Right cardiac atrium (tissue), 5 donors: ENCODE data around the gene STIM2. TPM values are rescaled to one million over a fixed set of nuclear protein-coding genes. Genes with fewer than 3 reads are reported as not detected.

Experiments used
- ATAC-seq, 2 donors: fragments of 200-7000 bp; cut with Tn5 transposase; one replicate each; pipeline versions ENCODE4 v1.8.0 to v1.9.1; 2020; ENCODE audit warnings: moderate library complexity in 2 of 2, mild to moderate bottlenecking in 1 of 2
- DNase-seq, 3 donors: peaks; one replicate each; pipeline ENCODE4 v3.0.0-alpha.2; 2020
- H3K27ac ChIP-seq: one replicate; pipeline ENCODE4 v1.5.1; 2013; ENCODE audit warnings: mild to moderate bottlenecking, low read length, control low read depth, moderate library complexity
- H3K27me3 ChIP-seq: one replicate; pipeline ENCODE4 v1.6.1; 2013; ENCODE audit not compliant: control insufficient read depth, insufficient read depth
- H3K4me1 ChIP-seq: one replicate; pipeline ENCODE4 v1.6.1; 2013; ENCODE audit warnings: low read length; ENCODE audit not compliant: control insufficient read depth, insufficient read depth
- H3K4me3 ChIP-seq: one replicate; pipeline ENCODE4 v1.5.1; 2013; ENCODE audit warnings: low read length, control low read depth
- H3K9me3 ChIP-seq: one replicate; pipeline ENCODE4 v1.6.1; 2013; ENCODE audit warnings: low read length; ENCODE audit not compliant: control insufficient read depth
- WGBS: extraction: QIAGEN DNeasy Blood & Tissue Kit; methylation state at CpG from one replicate; pipeline ENCODE4 v1.1.7; 2013; 5-methylcytosine and 5-hydroxymethylcytosine counted together
- intact Hi-C, 4 donors: fragments of 100-400 bp; cut with DNase I; formaldehyde crosslinking; loops; one replicate each; pipeline versions ENCODE4 v1.11.0 to v1.14.0; 2022 to 2023
- polyA plus RNA-seq: library from polyadenylated mRNA; stranded (reverse); fragments of 200-250 nt; gene quantifications from one replicate; pipeline ENCODE4 v1.2.3, GENCODE V29; 2013
- total RNA-seq, 4 donors: library from RNA; stranded (reverse); fragmentation: NEBNext Ultra II Directional; extraction: Animal tissue kit (Norgen Biotek cat#: 25700); gene quantifications; one replicate each; pipeline ENCODE4 v1.2.1, GENCODE V29; 2021
- donor health status: healthy with polysubstance abuse.
- donor health status: DM: no; HTN: yes; CAD: no.
- donor health status: DM: no; HTN: no; CAD: no.
- donor health status: DM: no; HTN: yes; CAD: no; lungs with severe emphysema.
- donor health status: DM: yes; HTN: yes; CAD: no.

Gene STIM2
- total and polyA plus RNA-seq, 5 donors: 6.0 to 20.8 (median 15.6) TPM

DNA sequence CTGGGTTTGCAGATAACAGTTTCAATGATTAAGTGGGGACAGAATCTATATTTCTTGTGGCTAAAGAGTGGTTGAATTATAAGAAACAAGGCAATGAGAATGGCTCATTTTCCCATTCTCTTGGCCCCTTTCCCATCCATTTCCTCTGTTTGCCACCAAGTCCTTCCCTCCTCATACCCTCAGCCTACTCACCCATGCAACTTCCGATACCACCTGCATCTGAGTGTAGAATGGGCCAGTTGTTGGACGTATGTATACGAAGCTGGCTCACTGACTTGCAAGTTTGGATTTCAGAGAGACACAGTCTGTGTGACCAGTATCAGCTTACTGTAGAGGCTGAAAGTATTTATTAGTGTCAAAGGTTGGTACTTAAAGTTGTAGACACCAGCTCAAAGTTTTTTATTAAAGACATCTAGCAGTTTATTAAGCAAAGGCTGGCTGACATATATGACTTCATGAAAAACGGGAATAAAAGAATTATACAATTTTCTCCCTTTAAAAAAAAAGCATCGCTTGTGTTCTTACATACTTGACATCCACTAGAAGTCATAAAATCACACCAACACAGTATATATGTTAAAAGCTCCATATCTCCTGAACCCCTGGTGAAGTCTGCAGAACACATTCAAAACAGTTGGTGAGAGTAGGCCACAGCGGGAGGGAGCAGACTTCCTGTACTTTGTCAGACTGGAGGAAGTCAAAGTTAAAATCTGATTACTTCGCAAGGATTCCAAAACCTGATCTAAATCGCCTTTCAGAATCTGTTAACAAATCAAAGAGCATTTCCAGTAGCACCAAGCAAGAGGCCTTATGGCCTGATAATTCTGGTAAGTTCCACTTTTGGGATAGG is 22.4 kb upstream of the STIM2 start:
- Histone ChIP-seq H3K4me1 (peaks cover 9% of the 10 kb centered on the region), H3K27me3 (no peaks in the 10 kb centered on the region), H3K27ac (no peak overlapping the region), H3K9me3 (no peaks in the 10 kb centered on the region), H3K4me3 (no peak overlapping the region)
- intact Hi-C loops: no loop called here
- DNase-seq: no peak
- 73% methylated on average over 8 of the region's 8 CpGs for WGBS
- ATAC-seq: no peak

DNA sequence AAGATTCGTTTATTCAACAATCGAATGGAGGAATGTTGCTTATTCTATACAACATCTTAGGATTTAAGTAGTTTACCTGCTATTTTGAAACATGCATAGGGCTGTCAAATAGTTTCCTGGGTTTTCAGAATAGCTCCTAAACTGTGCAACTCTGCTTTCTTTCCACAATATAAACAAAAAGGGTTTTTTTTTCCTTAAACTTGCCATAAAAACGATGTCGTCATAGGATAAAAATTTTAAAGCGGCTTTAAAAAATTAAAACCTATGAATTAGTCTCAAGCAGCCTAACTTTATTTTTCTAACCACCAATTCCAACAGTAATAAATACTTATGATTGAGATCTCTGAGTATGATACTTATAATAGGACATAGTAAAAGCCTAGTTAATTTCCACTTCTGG is 21.6 kb upstream of the STIM2 start:
- no peak overlapping the region for H3K4me3 ChIP-seq
- H3K4me1 ChIP-seq: peaks cover 9% of the 10 kb centered on the region
- WGBS: 73% methylated on average over 5 of the region's 5 CpGs
- no peaks in the 10 kb centered on the region for H3K27me3 ChIP-seq
- DNase-seq: no peak
- intact Hi-C loops: no loop called here
- ATAC-seq: no peak
- no peaks in the 10 kb centered on the region for H3K9me3 ChIP-seq
- no peak overlapping the region for H3K27ac ChIP-seq

DNA sequence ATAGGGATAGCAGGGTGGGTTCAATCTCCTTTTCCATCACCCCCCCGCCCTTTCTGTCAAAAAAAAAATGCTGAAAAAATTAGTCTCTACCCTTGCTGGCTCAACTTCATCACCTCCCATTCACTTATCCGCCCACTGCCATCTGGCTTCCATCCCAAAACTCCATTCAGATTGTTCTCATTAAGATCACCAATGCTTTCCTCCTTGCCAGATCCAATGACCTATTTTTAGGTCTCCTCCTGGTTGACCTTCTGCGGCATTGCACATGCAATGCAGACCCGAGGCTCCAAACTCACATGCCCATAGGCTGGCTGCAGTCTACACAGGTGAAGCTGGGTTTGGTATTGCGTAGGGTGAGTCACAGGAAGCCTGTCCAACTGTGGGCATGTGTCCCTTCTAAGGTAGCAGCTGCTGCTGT is 21.1 kb upstream of the STIM2 start:
- H3K4me1 ChIP-seq: peaks cover 9% of the 10 kb centered on the region
- no peak overlapping the region for H3K27ac ChIP-seq
- peak; percentile 49 to 60 for ATAC-seq
- H3K4me3 ChIP-seq: no peak overlapping the region
- intact Hi-C loops: no loop called here
- no peaks in the 10 kb centered on the region for H3K9me3 ChIP-seq
- 34% methylated on average over 5 of the region's 5 CpGs for WGBS
- H3K27me3 ChIP-seq: no peaks in the 10 kb centered on the region
- no peak for DNase-seq

DNA sequence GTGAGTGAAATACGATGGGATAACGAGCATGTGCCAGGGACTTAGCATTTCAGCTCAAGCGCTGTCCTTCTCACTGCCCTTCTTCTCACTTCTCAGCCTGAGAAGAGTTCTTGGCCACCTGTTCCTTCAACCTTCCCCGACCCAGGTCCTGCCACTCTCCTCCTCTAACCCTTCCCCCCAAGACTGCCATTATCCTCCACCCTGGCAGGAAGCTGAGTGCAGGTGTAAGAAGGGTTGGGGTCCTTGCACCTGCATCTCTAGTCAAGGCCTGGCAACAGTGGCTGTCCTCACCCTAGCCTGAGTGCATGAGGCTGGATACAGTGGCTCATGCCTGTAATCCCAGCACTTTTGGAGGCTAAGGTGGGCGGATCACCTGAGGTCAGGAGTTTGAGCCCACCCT is 19.9 kb upstream of the STIM2 start:
- no peaks in the 10 kb centered on the region for H3K9me3 ChIP-seq
- ATAC-seq (no peak), DNase-seq (no peak)
- no peak overlapping the region for H3K27ac ChIP-seq
- H3K4me3 ChIP-seq: no peak overlapping the region
- peaks cover 9% of the 10 kb centered on the region for H3K4me1 ChIP-seq
- intact Hi-C loops: no loop called here
- 71% methylated on average over 5 of the region's 5 CpGs for WGBS
- H3K27me3 ChIP-seq: no peaks in the 10 kb centered on the region

GRCh38 chr4:26842911-26843310 is 17.7 kb upstream of the STIM2 start:
- no peaks in the 10 kb centered on the region for H3K9me3 ChIP-seq
- intact Hi-C loops: no loop called here
- no peak for ATAC-seq
- H3K4me3 ChIP-seq: no peak overlapping the region
- 67% methylated on average over 2 of the region's 2 CpGs for WGBS
- peaks cover 7% of the 10 kb centered on the region for H3K4me1 ChIP-seq
- DNase-seq: no peak
- no peak overlapping the region for H3K27ac ChIP-seq
- no peaks in the 10 kb centered on the region for H3K27me3 ChIP-seq

DNA sequence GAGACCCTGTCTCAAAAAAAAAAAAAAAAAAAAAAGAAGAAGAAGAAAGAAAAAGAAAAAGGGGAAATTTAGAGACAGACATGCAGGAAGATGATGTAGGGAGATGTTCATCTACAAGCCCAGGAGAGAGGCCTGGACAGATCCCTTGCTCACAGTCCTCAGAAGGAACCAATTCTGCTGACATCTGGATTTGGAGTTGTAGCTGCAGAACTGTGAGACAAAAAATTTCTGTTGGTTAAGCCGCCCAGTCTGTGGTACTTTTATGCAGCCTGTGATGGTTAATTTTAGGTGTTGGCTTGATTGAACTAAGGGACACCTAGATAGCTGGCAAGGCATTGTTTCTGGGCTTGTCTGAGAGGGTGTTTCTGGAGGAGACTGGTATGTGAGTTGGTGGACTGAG is 10.1 kb upstream of the STIM2 start:
- 91% methylated on average over 1 of the region's 1 CpG for WGBS
- DNase-seq (no peak), ATAC-seq (peak in 1 of 2 donors; percentile 50)
- Histone ChIP-seq H3K27me3 (no peaks in the 10 kb centered on the region), H3K4me3 (no peak overlapping the region), H3K27ac (no peak overlapping the region), H3K9me3 (no peaks in the 10 kb centered on the region), H3K4me1 (no peaks in the 10 kb centered on the region)
- intact Hi-C loops: no loop called here

DNA sequence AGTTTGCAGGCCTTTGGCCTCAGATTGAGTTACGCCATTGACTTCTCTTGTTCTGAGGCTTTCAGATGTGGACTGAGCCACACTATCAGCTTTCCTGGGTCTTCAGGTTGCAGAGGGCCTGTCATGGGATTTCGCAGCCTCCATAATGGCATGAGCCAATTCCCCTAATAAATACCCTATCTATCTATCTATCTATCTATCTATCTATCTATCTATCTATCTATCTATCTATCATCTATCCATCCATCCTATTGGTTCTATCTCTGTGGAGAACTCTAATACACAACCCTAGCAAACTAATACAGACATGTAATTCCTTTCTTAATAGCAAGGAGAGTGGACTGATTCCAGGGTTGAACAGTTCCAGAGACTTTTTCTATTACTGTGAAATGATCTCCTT is 9.5 kb upstream of the STIM2 start:
- Histone ChIP-seq H3K4me3 (no peak overlapping the region), H3K9me3 (no peaks in the 10 kb centered on the region), H3K27ac (no peak overlapping the region), H3K27me3 (no peaks in the 10 kb centered on the region), H3K4me1 (no peaks in the 10 kb centered on the region)
- ATAC-seq (no peak), DNase-seq (no peak)
- 98% methylated on average over 2 of the region's 2 CpGs for WGBS
- intact Hi-C loops: no loop called here

GRCh38 chr4:26854701-26855100 is 5.9 kb upstream of the STIM2 start:
- WGBS: 63% methylated on average over 6 of the region's 6 CpGs
- Histone ChIP-seq H3K4me1 (peaks cover 3% of the 10 kb centered on the region), H3K4me3 (no peak overlapping the region), H3K27me3 (no peaks in the 10 kb centered on the region), H3K9me3 (no peaks in the 10 kb centered on the region), H3K27ac (no peak overlapping the region)
- no peak for ATAC-seq
- intact Hi-C loops: no loop called here
- DNase-seq: no peak

DNA sequence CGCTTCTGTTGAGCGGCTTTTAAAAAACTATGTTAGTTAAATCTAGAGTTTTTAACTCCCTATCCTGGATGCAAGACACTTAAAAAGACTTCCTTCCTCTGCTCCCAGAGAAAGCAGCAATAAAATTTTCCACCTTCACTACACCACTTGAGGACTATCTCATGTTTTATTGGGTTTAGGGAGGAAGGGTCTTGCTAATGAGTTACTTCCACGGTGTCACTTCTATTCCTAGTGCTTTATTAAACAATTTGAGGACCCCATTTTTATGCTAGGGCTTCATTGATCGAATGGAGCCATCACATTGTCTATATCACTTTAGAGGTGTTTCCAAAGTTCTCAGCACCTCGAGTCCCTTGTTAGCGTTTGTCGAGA is 3.7 kb upstream of the STIM2 start:
- no peaks in the 10 kb centered on the region for H3K27me3 ChIP-seq
- peak overlapping the region; percentile 94 for H3K27ac ChIP-seq
- no peaks in the 10 kb centered on the region for H3K9me3 ChIP-seq
- H3K4me3 ChIP-seq: peak overlapping the region; percentile 69
- intact Hi-C loops: no loop called here
- DNase-seq (no peak), ATAC-seq (no peak)
- 23% methylated on average over 7 of the region's 7 CpGs for WGBS
- peaks cover 3% of the 10 kb centered on the region for H3K4me1 ChIP-seq

GRCh38 chr4:26857278-26858034 is 3.2 kb upstream of the STIM2 start:
- Histone ChIP-seq H3K4me1 (peaks cover 3% of the 10 kb centered on the region), H3K27ac (peak overlapping the region; percentile 94), H3K27me3 (no peaks in the 10 kb centered on the region), H3K9me3 (no peaks in the 10 kb centered on the region), H3K4me3 (peak overlapping the region; percentile 69)
- under 1% methylated on average over 65 of the region's 65 CpGs for WGBS
- ATAC-seq: peak; percentile 86 to 89
- DNase-seq: peak; percentile 91 to 96 (median 96)
- intact Hi-C loops: no loop called here
